GM12865 (cell line): ENCODE results near the gene CELA1.
A peak's percentile ranks its signal among the peaks of the same experiment; 100 is the strongest.

Experiments used
- DNase-seq: peaks from one replicate; pipeline ENCODE4 v3.0.0; 2010; ENCODE audit warnings: low read depth
- H3K4me3 ChIP-seq: 2 replicates; pipeline ENCODE4 v1.5.1; 2011; ENCODE audit warnings: mild to moderate bottlenecking, low read depth, low read length, control low read depth
- CTCF ChIP-seq: IDR thresholded peaks from 2 replicates; pipeline ENCODE4 v1.5.1; 2011; ENCODE audit warnings: low read length, control low read depth, low read depth, inconsistent platforms; ENCODE audit not compliant: insufficient read depth; ENCODE audit errors: missing control alignments

The CELA1 gene

DNA sequence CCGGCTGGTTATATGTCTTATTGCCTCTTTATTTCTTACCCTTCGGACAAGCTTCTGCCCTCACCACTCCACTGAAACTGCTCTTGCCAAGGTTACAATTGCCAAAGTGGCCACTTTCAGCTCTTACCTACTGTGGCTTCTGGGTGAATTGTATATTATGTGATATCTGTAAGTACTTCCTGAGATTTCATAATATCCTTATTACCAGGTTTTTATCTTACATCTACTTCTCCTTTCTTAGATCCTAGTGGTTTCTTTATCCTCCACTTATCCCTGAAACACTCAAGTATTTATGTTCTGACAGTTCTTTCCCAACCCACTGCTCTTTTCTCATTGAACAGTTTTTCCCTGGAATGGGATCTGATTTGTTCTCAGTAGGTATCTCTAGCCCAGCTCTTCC, 10.5 kb downstream of the CELA1 start:
- TF ChIP-seq CTCF: no peak
- H3K4me3 ChIP-seq: no peak overlapping the region
- DNase-seq: no peak

DNA sequence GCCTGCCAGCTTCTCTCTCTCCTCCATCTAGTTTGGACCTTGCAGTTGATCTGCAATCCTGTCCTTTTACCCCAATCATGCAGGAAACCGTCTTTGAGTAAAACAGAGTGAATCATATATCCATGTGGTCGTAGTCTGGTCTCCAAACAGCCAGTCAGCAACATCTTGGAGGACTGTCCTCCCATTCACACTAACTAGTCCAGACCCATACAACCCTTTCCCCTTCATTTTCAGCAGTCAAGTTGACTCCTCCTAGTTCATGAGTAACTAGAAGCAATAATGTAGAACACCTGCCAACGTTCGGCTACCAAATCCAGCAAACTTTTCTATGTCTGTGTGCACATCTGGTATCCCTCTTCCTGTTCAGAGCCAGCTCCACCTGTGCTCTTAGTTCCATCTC, 11.7 kb downstream of the CELA1 start:
- no peak overlapping the region for H3K4me3 ChIP-seq
- no peak for DNase-seq
- no peak for TF ChIP-seq CTCF

- no peak for TF ChIP-seq CTCF
- DNase-seq: no peak
Observed at GRCh38 chr12:51333536-51333935, 12.9 kb downstream of the CELA1 start.

DNA sequence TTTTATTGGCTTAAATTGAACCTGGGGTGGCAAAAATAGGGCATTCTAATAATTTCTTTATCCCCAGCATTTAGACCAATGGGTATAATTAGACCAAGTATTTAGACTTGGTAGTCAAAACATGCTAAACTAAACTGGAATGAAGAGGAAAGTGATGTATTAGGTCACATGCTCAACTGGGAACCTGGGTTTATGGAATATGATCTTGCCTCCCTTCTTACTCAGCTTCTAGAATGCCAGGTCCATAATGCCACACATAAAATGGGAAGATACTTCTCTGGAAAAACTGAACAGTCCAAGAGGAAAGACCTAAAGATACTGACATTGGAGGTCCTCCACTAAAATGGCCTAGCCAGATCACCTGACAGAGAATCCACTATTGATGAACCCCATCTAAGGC, 16.3 kb downstream of the CELA1 start:
- no peak for TF ChIP-seq CTCF

More at GRCh38 chr12:51333536-51333935, 12.9 kb downstream of the CELA1 start:
- H3K4me3 ChIP-seq: no peak overlapping the region

GRCh38 chr12:51329742-51330141, 16.7 kb downstream of the CELA1 start:
- TF ChIP-seq CTCF: no peak
- peak; percentile 30 for DNase-seq

More for the DNA sequence above, 16.3 kb downstream of the CELA1 start:
- no peak overlapping the region for H3K4me3 ChIP-seq
- no peak for DNase-seq

DNA sequence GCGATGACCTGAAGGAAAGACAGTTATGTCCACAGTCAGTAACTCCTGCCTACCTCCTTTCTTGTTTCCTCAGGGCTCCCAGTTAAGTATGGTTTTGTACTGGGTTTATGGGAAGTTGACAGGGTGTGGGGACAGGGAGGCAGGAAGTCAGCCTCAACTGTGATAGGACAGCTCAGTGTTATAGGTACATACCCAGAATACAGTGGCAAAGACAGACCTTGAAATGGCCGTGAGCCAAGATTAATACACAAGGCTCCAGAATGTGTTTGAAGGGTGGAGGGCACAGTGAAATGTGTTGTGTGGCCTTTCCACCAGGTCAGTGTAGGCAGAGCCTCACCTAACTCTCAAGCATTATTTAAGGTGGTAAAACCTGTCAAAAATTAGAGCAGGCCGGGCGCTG, 17.9 kb downstream of the CELA1 start:
- DNase-seq: no peak
- TF ChIP-seq CTCF: no peak
- no peak overlapping the region for H3K4me3 ChIP-seq

More at GRCh38 chr12:51329742-51330141, 16.7 kb downstream of the CELA1 start:
- H3K4me3 ChIP-seq: no peak overlapping the region

GRCh38 chr12:51326698-51327439, 19.6 kb downstream of the CELA1 start:
- H3K4me3 ChIP-seq: no peak overlapping the region
- no peak for TF ChIP-seq CTCF
- peak; percentile 83 for DNase-seq
